Measurements from ENCODE around the gene ODAD4.
A peak's percentile ranks its signal among the peaks of the same experiment; 100 is the strongest.

Gene ODAD4

GRCh38 chr17:41972571-41973407, 42.4 kb downstream of the ODAD4 start:
- DNase-seq (ENCODE audit: low spot score): no peak

GRCh38 chr17:41973408-41973811, 43.0 kb downstream of the ODAD4 start:
- DNase-seq (ENCODE audit: low spot score): no peak

- DNase-seq (ENCODE audit: low spot score): no peak
These were observed 43.6 kb downstream of the ODAD4 start for GRCh38 chr17:41974031-41974430.

GRCh38 chr17:41974658-41975057, 44.2 kb downstream of the ODAD4 start:
- DNase-seq (ENCODE audit: low spot score): no peak

- DNase-seq (ENCODE audit: low spot score): peak; percentile 94
These were observed 45.0 kb downstream of the ODAD4 start for GRCh38 chr17:41975099-41976083.

- no peak for DNase-seq (ENCODE audit: low spot score)
These were observed 45.8 kb downstream of the ODAD4 start for GRCh38 chr17:41976142-41976768.

- DNase-seq (ENCODE audit: low spot score): no peak
These were observed 47.6 kb downstream of the ODAD4 start for GRCh38 chr17:41977991-41978390.

- no peak for DNase-seq (ENCODE audit: low spot score)
These were observed 51.8 kb downstream of the ODAD4 start for GRCh38 chr17:41982026-41982760.

- no peak for DNase-seq (ENCODE audit: low spot score)
These were observed 54.0 kb downstream of the ODAD4 start for GRCh38 chr17:41984454-41984853.

GRCh38 chr17:41985919-41986318, 55.5 kb downstream of the ODAD4 start:
- DNase-seq (ENCODE audit: low spot score): no peak

GRCh38 chr17:41986634-41987033, 56.2 kb downstream of the ODAD4 start:
- no peak for DNase-seq (ENCODE audit: low spot score)

- DNase-seq (ENCODE audit: low spot score): no peak
These were observed 57.2 kb downstream of the ODAD4 start for GRCh38 chr17:41987642-41988041.

- no peak for DNase-seq (ENCODE audit: low spot score)
These were observed 58.0 kb downstream of the ODAD4 start for GRCh38 chr17:41988418-41988817.

- no peak for DNase-seq (ENCODE audit: low spot score)
These were observed 59.4 kb downstream of the ODAD4 start for GRCh38 chr17:41989702-41990419.

- DNase-seq (ENCODE audit: low spot score): peak; percentile 97
These were observed 62.2 kb downstream of the ODAD4 start for GRCh38 chr17:41992576-41992975.

- no peak for DNase-seq (ENCODE audit: low spot score)
These were observed 66.4 kb downstream of the ODAD4 start for GRCh38 chr17:41996855-41997164.

GRCh38 chr17:41998497-41998896, 68.1 kb downstream of the ODAD4 start:
- DNase-seq (ENCODE audit: low spot score): no peak

GRCh38 chr17:42000413-42001133, 70.2 kb downstream of the ODAD4 start:
- no peak for DNase-seq (ENCODE audit: low spot score)

- no peak for DNase-seq (ENCODE audit: low spot score)
These were observed 71.3 kb downstream of the ODAD4 start for GRCh38 chr17:42001729-42002128.

GRCh38 chr17:42002175-42002791, 71.9 kb downstream of the ODAD4 start:
- no peak for DNase-seq (ENCODE audit: low spot score)

Measured in globus pallidus (tissue), 1 donor.